Peyer's patch (tissue), 4 donors: Measurements from ENCODE around the gene SH3RF3.

Experiments used
- POLR2A ChIP-seq, 2 donors: fragments of 450-650 bp; IDR thresholded peaks; one replicate each; pipeline ENCODE4 v1.5.1; 2017; ENCODE audit warnings: antibody characterized with exemption in 2 of 2, mild to moderate bottlenecking in 2 of 2, moderate library complexity in 2 of 2
- TF ChIP-seq, protein P1 (sequence below), 6 experiments: fragments of 450-650 bp in 4 of 6; fragments of 200-600 bp in 2 of 6; sonication (generic) in 1 of 6; IDR thresholded peaks; one replicate each; pipeline ENCODE4 v1.5.1; 2017 to 2019; ENCODE audit warnings: antibody characterized with exemption in 6 of 6, mild to moderate bottlenecking in 3 of 6, moderate library complexity in 1 of 6

DNA sequence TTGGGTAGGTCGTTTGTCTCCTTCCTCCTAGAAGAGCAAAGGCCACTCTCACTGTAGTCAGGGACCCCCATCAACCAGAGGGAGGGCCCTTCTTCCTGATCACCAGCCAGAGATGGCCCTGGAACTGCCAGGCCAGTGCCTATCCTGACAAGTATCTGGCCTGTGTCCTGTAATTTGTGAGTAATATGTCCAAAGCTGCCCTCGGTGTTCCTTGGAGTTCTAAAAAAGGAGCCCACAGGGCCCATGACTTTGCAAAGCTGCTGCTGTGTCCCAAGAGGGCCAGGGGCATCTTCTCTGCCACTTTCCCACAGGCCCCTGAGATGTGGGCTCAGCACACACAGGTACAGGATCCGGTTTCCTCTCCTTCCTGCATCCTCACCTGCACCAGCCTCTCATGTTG lies 272.4 kb downstream of the SH3RF3 start:
- TF ChIP-seq, protein P1, sequence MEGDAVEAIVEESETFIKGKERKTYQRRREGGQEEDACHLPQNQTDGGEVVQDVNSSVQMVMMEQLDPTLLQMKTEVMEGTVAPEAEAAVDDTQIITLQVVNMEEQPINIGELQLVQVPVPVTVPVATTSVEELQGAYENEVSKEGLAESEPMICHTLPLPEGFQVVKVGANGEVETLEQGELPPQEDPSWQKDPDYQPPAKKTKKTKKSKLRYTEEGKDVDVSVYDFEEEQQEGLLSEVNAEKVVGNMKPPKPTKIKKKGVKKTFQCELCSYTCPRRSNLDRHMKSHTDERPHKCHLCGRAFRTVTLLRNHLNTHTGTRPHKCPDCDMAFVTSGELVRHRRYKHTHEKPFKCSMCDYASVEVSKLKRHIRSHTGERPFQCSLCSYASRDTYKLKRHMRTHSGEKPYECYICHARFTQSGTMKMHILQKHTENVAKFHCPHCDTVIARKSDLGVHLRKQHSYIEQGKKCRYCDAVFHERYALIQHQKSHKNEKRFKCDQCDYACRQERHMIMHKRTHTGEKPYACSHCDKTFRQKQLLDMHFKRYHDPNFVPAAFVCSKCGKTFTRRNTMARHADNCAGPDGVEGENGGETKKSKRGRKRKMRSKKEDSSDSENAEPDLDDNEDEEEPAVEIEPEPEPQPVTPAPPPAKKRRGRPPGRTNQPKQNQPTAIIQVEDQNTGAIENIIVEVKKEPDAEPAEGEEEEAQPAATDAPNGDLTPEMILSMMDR (IDR thresholded peaks at IDR 0.05): no peak
- no peak for TF ChIP-seq POLR2A (IDR thresholded peaks at IDR 0.05)
